Glutamatergic neuron (in vitro differentiated cells): ENCODE measurements around the gene NSFL1C. TPM values are rescaled to one million over a fixed set of nuclear protein-coding genes. Genes with fewer than 3 reads are reported as not detected.
A peak's percentile ranks its signal among the peaks of the same experiment; 100 is the strongest.

Experiments
- DNase-seq: peaks from one replicate; pipeline ENCODE4 v3.0.0; 2022
- H3K27ac Mint-ChIP-seq: one replicate; pipeline ENCODE4 v1.8.0; 2020; ENCODE audit warnings: mild to moderate bottlenecking, mixed read lengths, inconsistent platforms; ENCODE audit not compliant: unreplicated experiment
- H3K27me3 Mint-ChIP-seq: one replicate; pipeline ENCODE4 v1.8.0; 2020; ENCODE audit warnings: mild to moderate bottlenecking, moderate library complexity, mixed read lengths, inconsistent platforms; ENCODE audit not compliant: unreplicated experiment
- H3K36me3 Mint-ChIP-seq: one replicate; pipeline ENCODE4 v1.8.0; 2020; ENCODE audit warnings: mild to moderate bottlenecking, mixed read lengths, inconsistent platforms; ENCODE audit not compliant: unreplicated experiment
- H3K4me1 Mint-ChIP-seq: one replicate; pipeline ENCODE4 v1.8.0; 2020; ENCODE audit warnings: mild to moderate bottlenecking, low read depth, mixed read lengths, inconsistent platforms; ENCODE audit not compliant: unreplicated experiment
- H3K4me3 Mint-ChIP-seq: one replicate; pipeline ENCODE4 v1.8.0; 2020; ENCODE audit warnings: mild to moderate bottlenecking, mixed read lengths, inconsistent platforms; ENCODE audit not compliant: unreplicated experiment
- H3K9me3 Mint-ChIP-seq: one replicate; pipeline ENCODE4 v1.8.0; 2020; ENCODE audit warnings: mild to moderate bottlenecking, moderate library complexity, mixed read lengths, inconsistent platforms; ENCODE audit not compliant: unreplicated experiment
- CTCF ChIP-seq: fragments of 200-600 bp; sonication (generic); IDR thresholded peaks from one replicate; pipeline ENCODE4 v1.5.0; 2021; ENCODE audit not compliant: partially characterized antibody, unreplicated experiment
- total RNA-seq: library from RNA; stranded (reverse); fragmentation: NEBNext Ultra II Directional; extraction: Animal tissue kit (Norgen Biotek cat#: 25700); gene quantifications from one replicate; pipeline ENCODE4 v1.2.1, GENCODE V29; 2021; ENCODE audit not compliant: unreplicated experiment

The NSFL1C gene
- total RNA-seq, 1 donor from 2014 or later, result 71.4 TPM

- Mint-ChIP-seq H3K4me3 (no peak overlapping the region), H3K9me3 (peaks cover 8% of the 10 kb centered on the region), H3K27me3 (no peaks in the 10 kb centered on the region), H3K36me3 (no peaks in the 10 kb centered on the region), H3K27ac (no peak overlapping the region), H3K4me1 (peaks cover 8% of the 10 kb centered on the region)
- no peak for TF ChIP-seq CTCF
- no peak for DNase-seq
Observed at GRCh38 chr20:1471242-1471641, 4.6 kb upstream of the NSFL1C start.

GRCh38 chr20:1469925-1470571 lies 3.4 kb upstream of the NSFL1C start:
- DNase-seq, result peak; percentile 87
- no peaks in the 10 kb centered on the region for H3K27me3 Mint-ChIP-seq
- H3K27ac Mint-ChIP-seq, result no peak overlapping the region
- no peak overlapping the region for H3K4me3 Mint-ChIP-seq
- TF ChIP-seq CTCF, result peak; percentile 73
- peaks cover 8% of the 10 kb centered on the region for H3K4me1 Mint-ChIP-seq
- no peaks in the 10 kb centered on the region for H3K36me3 Mint-ChIP-seq
- peaks cover 8% of the 10 kb centered on the region for H3K9me3 Mint-ChIP-seq

- DNase-seq, result no peak
- Mint-ChIP-seq H3K27ac (no peak overlapping the region), H3K9me3 (peaks cover 8% of the 10 kb centered on the region), H3K4me3 (no peak overlapping the region), H3K36me3 (no peaks in the 10 kb centered on the region), H3K27me3 (no peaks in the 10 kb centered on the region), H3K4me1 (peaks cover 8% of the 10 kb centered on the region)
- no peak for TF ChIP-seq CTCF
Observed at GRCh38 chr20:1469306-1469905, 2.8 kb upstream of the NSFL1C start.

GRCh38 chr20:1468117-1468624 lies 1.5 kb upstream of the NSFL1C start:
- Mint-ChIP-seq H3K27ac (no peak overlapping the region), H3K27me3 (no peaks in the 10 kb centered on the region), H3K36me3 (no peaks in the 10 kb centered on the region), H3K4me3 (peak overlapping the region; percentile 51), H3K4me1 (peaks cover 8% of the 10 kb centered on the region), H3K9me3 (peaks cover 8% of the 10 kb centered on the region)
- DNase-seq, result no peak
- TF ChIP-seq CTCF, result no peak

- H3K9me3 Mint-ChIP-seq, result peaks cover 8% of the 10 kb centered on the region
- peak overlapping the region; percentile 14 for H3K27ac Mint-ChIP-seq
- H3K36me3 Mint-ChIP-seq, result no peaks in the 10 kb centered on the region
- peak overlapping the region; percentile 76 for H3K4me3 Mint-ChIP-seq
- no peak for DNase-seq
- no peak for TF ChIP-seq CTCF
- H3K4me1 Mint-ChIP-seq, result peaks cover 8% of the 10 kb centered on the region
- no peaks in the 10 kb centered on the region for H3K27me3 Mint-ChIP-seq
Observed at GRCh38 chr20:1467355-1468116, 887 bp upstream of the NSFL1C start.
